ENCODE results near the gene KLK1. TPM values are rescaled to one million over a fixed set of nuclear protein-coding genes. Genes with fewer than 3 reads are reported as not detected.
A peak's percentile ranks its signal among the peaks of the same experiment; 100 is the strongest.

The KLK1 gene
- total and polyA plus RNA-seq, 10 of the 15 experiments (the other 5 are each of a cell fraction or from before 2014, with no cell fraction given), result 3.4 to 27.5 (median 20.2) TPM

- H2AFZ ChIP-seq (ENCODE audit: control insufficient read depth, low read depth, low read length), result peak overlapping the region; percentile 96
- H3K27me3 ChIP-seq (replicated peaks in 1 of 2; ENCODE audit: control insufficient read depth in 2 of 2, insufficient read depth in 2 of 2, low read length in 1 of 2), result no peaks in the 10 kb centered on the region
- peak overlapping the region; percentile 97 for H3K4me2 ChIP-seq (ENCODE audit: control insufficient read depth, insufficient read depth)
- BruUV-seq (replicated peaks), result no TSS peak
- H3K79me2 ChIP-seq (ENCODE audit: control insufficient read depth, insufficient read depth, low read length), result no peaks in the 10 kb centered on the region
- ATAC-seq (peak; percentile 96), FAIRE-seq (peak; percentile 44), DNase-seq (ENCODE audit: low read depth, low spot score) (peak; percentile 26)
- H3K4me3 ChIP-seq, result peak overlapping the region; percentile 71
- intact Hi-C loops (cut with micrococcal nuclease; ENCODE audit: unreplicated experiment), result loop anchor here (2.0 to 5.0 kb wide), 2 partner anchors 17 to 61 kb away; no protein-coding TSS in a partner anchor
- H4K20me1 ChIP-seq (ENCODE audit: control insufficient read depth, insufficient read depth), result no peaks in the 10 kb centered on the region
- WGBS (ENCODE audit: insufficient coverage, insufficient replicate concordance, low lambda C conversion rate, missing lambda C conversion rate), result 3% methylated on average over 51 of the region's 67 CpGs
- peak overlapping the region; percentile 63 for H3K9ac ChIP-seq (ENCODE audit: control insufficient read depth, insufficient read depth, low read length)
- RAD21 ChIA-PET (ENCODE audit: unreplicated experiment), result interaction anchor here (4.6 kb wide), 1 partner anchor 85 kb away, joined by 41 read pairs; no protein-coding TSS in a partner anchor
- H3K36me3 ChIP-seq (ENCODE audit: control insufficient read depth in 2 of 2, insufficient read depth in 2 of 2, low read length in 1 of 2), result no peaks in the 10 kb centered on the region
- no peaks in the 10 kb centered on the region for H3K9me3 ChIP-seq (replicated peaks; ENCODE audit: control insufficient read depth, insufficient read depth, low read length)
- CTCF ChIA-PET, result interaction anchor here (1.1 to 2.6 kb wide), 3 partner anchors 16 to 86 kb away, joined by 6 to 8 read pairs (median 6); no protein-coding TSS in a partner anchor
- SMC1A ChIA-PET (ENCODE audit: uncharacterized antibody, unreplicated experiment), result interaction anchor here (1.0 to 4.6 kb wide), 3 partner anchors 16 to 85 kb away, joined by 3 to 37 read pairs (median 4); no protein-coding TSS in a partner anchor
- in situ Hi-C loops (cut with MboI), result no loop called here
- peaks cover 5% of the 10 kb centered on the region; the same call in 1 of the 2 replicates for H3K4me1 ChIP-seq (ENCODE audit: control insufficient read depth, insufficient read depth, low read length)
- POLR2A ChIA-PET, result interaction anchor here (0.9 to 1.2 kb wide), 3 partner anchors 9 to 62 kb away, joined by 3 to 4 read pairs (median 4); no protein-coding TSS in a partner anchor
- H3K27ac ChIP-seq (ENCODE audit: control insufficient read depth, insufficient read depth), result no peak overlapping the region
- no peak for TF ChIP-seq MXI1 (IDR thresholded peaks at IDR 0.05; ENCODE audit: low read depth, low read length)
- TF ChIP-seq EP300 (IDR thresholded peaks at IDR 0.05; ENCODE audit: borderline replicate concordance in 1 of 2, control insufficient read depth in 1 of 2, low read depth in 2 of 2, low read length in 2 of 2), result no peak
- peak; percentile 33; the same call in 1 of the 2 replicates for TF ChIP-seq MAX (IDR thresholded peaks at IDR 0.05; ENCODE audit: low read depth, low read length)
- TF ChIP-seq PKNOX1 (IDR thresholded peaks at IDR 0.05), result 0 out of 2 replicates have a peak, but pooled peaks have one; percentile 18
- TF ChIP-seq GATAD2B (conservative IDR thresholded peaks at IDR 0.05; ENCODE audit: low read depth), result 0 out of 2 replicates have a peak, but pooled peaks have one; percentile 25
- no peak for TF ChIP-seq PBX3 (IDR thresholded peaks at IDR 0.05; ENCODE audit: insufficient replicate concordance, low read depth, low read length)
- TF ChIP-seq FOXK2 (IDR thresholded peaks at IDR 0.05), result no peak
- no peak for TF ChIP-seq ZNF622 (IDR thresholded peaks at IDR 0.05)
- TF ChIP-seq BCLAF1 (IDR thresholded peaks at IDR 0.05), result no peak
- no peak for TF ChIP-seq TARDBP (IDR thresholded peaks at IDR 0.05; ENCODE audit: borderline replicate concordance)
- TF ChIP-seq BACH1 (IDR thresholded peaks at IDR 0.05; ENCODE audit: borderline replicate concordance), result peak; percentile 75; the same call in 1 of the 2 replicates
- peak; percentile 70 for TF ChIP-seq IKZF1 (conservative IDR thresholded peaks at IDR 0.05)
- TF ChIP-seq POLR2A (IDR thresholded peaks at IDR 0.05; ENCODE audit: low read depth, low read length), result peak; percentile 89
- no peak for TF ChIP-seq TCF12 (IDR thresholded peaks at IDR 0.05; ENCODE audit: low read depth, low read length)
- TF ChIP-seq MEF2B (IDR thresholded peaks at IDR 0.05; ENCODE audit: partially characterized antibody, poor library complexity, severe bottlenecking), result no peak
- TF ChIP-seq ZBED1 (IDR thresholded peaks at IDR 0.05; ENCODE audit: borderline replicate concordance), result no peak
- 0 out of 2 replicates have a peak, but pooled peaks have one; percentile 28 for TF ChIP-seq NR2F1 (conservative IDR thresholded peaks at IDR 0.05)
- peak; percentile 59 to 90; a peak in 3 of 4 replicates for TF ChIP-seq BHLHE40 (IDR thresholded peaks at IDR 0.05; ENCODE audit: borderline replicate concordance in 1 of 2, low read depth in 2 of 2, low read length in 1 of 2)
Observed at GRCh38 chr19:50835785-50836542, 12.4 kb upstream of the KLK1 start.
